HG03159 (cell line): Measurements from ENCODE around the gene SUGCT.

Experiments used
- ATAC-seq: cut with Tn5 transposase; IDR thresholded peaks from one replicate; pipeline ENCODE4 v1.9.1; 2021; ENCODE audit warnings: mild to moderate bottlenecking, moderate library complexity; ENCODE audit not compliant: unreplicated experiment

The SUGCT gene

GRCh38 chr7:40507166-40507565, 372.4 kb downstream of the SUGCT start:
- no peak for ATAC-seq

- no peak for ATAC-seq
Observed at GRCh38 chr7:40509287-40509996, 374.6 kb downstream of the SUGCT start.

DNA sequence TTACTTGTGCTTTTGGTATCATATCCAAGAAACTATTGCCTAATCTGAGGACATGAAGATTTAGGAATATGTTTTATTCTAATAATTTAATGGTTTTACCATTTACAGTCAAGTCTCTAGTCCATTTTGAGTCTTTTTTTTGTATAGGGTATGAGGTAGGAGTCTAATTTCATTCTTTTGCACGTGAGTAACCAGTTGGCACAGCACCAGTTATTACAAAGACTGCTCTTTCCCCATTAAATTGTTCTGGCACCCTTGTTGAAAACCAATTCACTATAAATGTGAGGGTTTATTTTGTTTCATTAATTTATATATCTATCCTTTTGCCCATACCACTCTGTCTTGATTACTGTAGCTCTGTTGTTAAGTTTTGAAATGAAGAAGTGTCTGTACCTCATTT, 381.6 kb downstream of the SUGCT start:
- no peak for ATAC-seq

DNA sequence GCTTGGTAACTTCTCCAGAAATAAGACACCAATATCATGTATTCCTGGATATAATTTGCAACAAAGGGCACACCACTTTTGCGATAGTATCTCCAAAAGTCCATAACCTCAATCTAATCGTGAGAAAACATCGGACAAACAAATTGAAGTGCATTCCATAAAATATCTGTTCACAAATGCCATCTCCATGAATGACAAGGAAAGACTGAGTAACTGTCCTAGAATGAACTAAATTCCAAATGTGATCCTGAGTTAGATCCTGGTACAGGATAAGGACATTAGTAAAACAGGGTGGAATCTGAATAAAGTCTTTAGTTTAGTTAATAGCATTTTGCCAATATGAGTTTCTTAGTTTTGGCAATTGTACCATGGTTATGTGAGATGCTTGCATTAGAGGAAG, 384.2 kb downstream of the SUGCT start:
- no peak for ATAC-seq

DNA sequence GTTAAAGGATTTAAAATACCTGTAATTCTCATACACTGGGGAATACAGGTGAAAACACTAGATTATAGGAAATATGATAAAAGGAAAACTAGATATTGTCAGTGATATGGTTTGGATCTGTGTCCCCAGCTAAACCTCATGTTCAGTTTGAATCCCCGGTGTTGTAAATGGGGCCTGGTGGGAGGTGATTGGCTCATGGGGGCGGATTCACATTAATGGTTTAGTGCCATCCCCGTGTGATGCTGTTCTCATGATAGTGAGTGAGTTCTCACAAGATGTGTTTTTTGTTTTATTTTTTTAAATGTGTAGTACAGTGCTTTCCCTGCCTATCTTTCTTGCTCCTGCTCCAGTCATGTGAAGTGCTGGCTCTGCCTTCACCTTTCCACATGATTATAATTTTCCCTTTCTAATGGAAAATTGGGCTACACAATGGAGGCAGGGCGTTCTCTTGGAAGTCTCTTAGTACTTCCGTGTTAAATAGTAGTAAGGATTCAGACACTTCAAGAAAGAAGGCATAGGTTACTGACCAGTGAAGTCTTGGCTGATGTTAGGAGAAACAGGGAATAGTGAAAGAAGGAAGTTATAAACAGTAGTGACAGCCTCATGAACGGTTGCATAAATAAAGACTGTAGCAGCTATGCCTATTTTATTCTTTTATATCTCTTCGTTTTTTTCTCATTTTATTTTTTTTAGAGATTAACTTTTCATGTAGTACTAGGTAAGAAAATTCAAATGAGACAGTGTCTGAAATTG, 386.4 kb downstream of the SUGCT start:
- no peak for ATAC-seq

DNA sequence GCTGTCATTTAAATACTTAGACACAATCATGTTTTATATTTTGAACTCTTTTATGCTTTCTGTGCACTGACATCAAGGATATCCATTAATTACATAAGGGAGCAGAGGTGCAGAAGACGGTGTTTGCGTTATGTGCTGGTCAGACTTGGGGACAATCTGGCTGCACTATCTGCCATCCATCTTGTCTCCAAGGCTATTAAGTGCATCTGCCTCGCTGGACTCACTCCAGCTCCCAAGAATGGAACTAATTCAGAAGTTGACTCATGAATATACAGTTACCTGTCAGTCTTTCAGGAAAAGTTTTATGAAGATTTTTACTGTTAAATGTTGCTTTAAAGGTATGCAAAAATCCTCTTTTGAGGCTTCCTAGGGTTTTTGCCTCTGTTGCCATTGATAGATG, 391.0 kb downstream of the SUGCT start:
- no peak for ATAC-seq

- ATAC-seq = no peak
Observed at GRCh38 chr7:40526951-40527715, 392.3 kb downstream of the SUGCT start.

DNA sequence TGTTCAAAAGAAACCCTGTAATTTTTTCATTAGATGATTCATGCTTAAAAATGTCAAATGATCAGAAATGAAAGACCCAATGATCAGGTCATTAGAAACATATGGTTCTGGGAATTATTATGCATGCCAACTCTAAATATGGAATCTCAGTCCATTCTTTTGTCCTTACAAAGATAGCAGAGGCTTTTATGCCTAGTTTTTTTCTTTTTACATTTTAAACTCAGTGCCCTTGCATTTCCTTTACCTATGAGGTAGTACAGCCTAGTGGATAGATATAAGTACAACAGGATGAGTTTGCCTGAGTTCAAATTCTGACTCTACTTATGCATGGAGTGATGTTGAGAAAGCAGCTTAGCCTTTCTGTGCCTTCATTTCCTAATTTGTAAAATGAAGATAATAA, 392.9 kb downstream of the SUGCT start:
- ATAC-seq = no peak

GRCh38 chr7:40530292-40530691, 395.5 kb downstream of the SUGCT start:
- ATAC-seq = no peak

- ATAC-seq = no peak
Observed at GRCh38 chr7:40531956-40532355, 397.2 kb downstream of the SUGCT start.

DNA sequence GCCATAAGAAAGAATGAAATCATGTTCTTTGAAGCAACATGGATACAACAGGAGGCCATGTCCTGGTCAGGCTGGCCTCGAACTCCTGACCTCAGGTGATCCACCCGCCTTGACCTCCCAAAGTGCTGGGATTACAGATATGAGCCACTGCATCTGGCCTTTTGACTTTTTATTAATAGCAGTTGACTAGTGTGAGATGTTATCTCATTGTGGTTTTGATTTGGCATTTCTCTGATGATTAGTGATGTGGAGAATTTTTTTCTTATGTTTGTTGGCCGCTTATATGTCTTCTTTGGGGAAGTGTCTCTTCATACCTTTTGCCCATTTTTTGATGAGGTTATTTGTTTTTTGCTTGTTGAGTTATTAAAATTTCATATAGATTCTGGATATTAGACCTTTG, 400.9 kb downstream of the SUGCT start:
- no peak for ATAC-seq

DNA sequence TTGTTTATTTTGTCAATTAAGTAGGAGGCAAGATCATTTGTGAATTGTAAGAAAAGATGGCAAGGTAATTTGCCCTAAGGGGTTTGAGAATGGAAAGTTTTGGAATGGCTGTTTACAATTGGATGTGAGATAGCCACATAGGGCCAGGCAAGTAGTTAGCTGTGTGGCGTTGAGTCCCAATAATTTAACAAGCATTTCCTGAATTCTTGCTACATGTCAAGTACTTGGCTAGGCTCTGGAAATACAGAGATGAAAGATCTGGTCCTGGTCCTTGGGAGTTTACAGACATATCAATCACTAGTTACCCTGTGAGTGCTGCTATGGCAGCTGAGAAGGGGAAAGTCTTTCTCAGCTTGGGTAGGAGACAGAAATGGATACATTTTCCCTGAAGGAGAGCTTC, 401.6 kb downstream of the SUGCT start:
- no peak for ATAC-seq

DNA sequence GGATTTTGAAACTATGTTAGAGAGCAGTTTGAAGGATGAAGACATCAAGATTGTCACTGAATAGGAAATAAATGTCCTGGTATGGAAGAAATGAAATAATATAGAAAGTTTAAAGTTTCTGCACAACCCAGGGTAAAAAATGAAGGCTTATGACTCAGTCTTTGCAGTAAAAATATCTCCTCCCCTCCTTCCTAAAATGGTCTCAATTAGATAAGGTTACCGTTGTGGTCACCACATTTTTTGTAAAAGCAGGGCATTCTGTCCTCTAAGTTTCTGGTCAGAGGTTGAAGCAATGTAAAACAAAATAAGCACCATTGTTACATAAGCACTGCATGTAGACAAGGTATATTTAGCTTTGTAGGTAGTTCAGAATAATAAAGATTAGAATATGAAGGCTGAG, 403.5 kb downstream of the SUGCT start:
- no peak for ATAC-seq

GRCh38 chr7:40541336-40541735, 406.5 kb downstream of the SUGCT start:
- ATAC-seq = no peak

GRCh38 chr7:40542982-40543741, 408.4 kb downstream of the SUGCT start:
- no peak for ATAC-seq

GRCh38 chr7:40544221-40544723, 409.5 kb downstream of the SUGCT start:
- ATAC-seq = no peak

GRCh38 chr7:40544871-40545303, 410.1 kb downstream of the SUGCT start:
- no peak for ATAC-seq

GRCh38 chr7:40545739-40546138, 410.9 kb downstream of the SUGCT start:
- no peak for ATAC-seq

DNA sequence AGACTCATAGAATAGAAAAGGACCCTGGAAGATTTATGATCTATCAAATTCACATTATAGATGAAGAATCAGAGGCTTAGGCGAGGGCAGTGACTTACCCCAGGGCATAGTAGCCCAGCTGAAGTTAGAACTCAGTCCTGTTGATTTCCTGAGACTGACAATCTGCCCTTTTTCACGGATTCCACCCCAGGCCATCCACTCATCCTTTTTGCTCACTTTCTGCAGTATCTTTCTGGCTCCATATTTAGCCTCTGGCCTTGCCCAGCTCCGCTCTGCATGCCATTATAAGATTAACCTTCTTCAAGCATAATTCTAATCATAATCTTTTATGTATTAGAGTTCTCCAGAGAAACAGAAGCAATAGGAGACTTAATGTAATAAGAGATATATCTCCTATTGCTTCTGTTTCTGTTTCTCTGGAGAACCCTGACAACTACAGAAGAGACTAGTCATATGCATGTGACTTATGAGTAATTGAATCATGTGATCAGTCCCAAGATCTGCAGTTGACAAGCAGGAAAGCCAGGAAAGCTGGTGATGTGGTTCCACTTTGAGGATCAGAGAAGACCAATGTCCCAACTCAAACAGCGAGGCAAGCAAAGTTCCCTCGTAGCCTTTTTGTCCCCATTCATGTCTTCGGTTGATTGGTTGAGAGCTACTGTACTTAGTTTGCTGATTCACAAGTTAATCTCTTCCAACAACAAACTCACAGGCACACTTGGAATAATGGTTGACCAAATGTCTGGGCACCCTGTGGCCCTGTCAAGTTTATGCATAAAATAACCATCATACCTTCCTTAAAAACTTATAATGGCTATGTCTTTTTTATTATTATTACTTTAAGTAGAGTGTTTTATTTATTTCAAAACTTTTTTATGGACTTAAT, 412.1 kb downstream of the SUGCT start:
- no peak for ATAC-seq
